ENCODE results near the gene PIK3IP1. TPM values are rescaled to one million over a fixed set of nuclear protein-coding genes. Genes with fewer than 3 reads are reported as not detected.
"Not testable (repeated sequence)": the region's sequence is repeated elsewhere in the genome, so short reads cannot be mapped to it uniquely, and the experiment has no call there.

The PIK3IP1 gene, protein sequence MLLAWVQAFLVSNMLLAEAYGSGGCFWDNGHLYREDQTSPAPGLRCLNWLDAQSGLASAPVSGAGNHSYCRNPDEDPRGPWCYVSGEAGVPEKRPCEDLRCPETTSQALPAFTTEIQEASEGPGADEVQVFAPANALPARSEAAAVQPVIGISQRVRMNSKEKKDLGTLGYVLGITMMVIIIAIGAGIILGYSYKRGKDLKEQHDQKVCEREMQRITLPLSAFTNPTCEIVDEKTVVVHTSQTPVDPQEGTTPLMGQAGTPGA
- 18.4 and 31.1 TPM in 2 replicates for total RNA-seq

DNA sequence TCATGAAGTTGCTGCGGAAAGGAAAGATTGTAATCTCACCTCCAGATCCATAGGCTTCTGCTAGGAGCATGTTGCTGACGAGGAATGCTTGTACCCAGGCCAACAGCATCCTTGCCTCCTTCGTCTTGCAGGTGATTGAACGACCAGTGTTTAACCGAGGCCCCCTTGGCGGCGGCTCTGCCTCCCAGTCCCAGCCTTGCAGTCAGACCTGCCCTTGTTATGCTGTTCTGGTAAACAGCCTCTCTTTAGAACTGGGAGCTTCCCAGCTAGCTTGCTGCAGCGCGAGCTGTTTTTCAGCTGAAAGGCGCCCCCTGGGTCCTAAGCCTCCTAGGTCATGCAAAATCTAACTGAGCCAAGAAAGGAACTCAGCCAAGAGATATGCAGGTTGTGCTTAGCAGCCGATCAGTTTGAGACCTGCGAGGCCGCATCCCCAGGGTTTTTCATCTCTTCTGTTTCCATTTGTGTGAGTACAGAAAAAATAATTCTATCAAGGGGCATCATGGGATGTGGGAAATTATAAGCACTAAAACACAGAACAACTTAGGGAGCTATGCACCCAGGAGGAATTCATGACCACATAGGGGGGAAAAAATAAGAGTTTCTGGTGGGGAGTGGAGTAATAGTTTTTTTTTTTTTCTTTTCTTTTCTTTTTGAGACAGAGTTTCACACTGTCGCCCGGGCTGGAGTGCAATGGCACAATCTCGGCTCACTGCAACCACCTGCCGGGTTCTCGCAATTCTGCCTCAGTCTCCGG is at the start of gene PIK3IP1:
Gene PIK3IP1, minus strand, starts transcription at position 253 of the 754 bp plus-strand sequence. Its CDS starts 144 bp downstream, at position 109.
- peak; percentile 82 to 94 for DNase-seq (ENCODE audit: low read depth in 2 of 2)

- DNase-seq (ENCODE audit: low read depth in 2 of 2), result no peak
Measured at GRCh38 chr22:31341386-31342088, 49.2 kb upstream of the PIK3IP1 start.

GRCh38 chr22:31340765-31341247 is 48.5 kb upstream of the PIK3IP1 start:
- no peak for DNase-seq (ENCODE audit: low read depth in 2 of 2)

- DNase-seq (ENCODE audit: low read depth in 2 of 2), result no peak
Measured at GRCh38 chr22:31340360-31340759, 48.1 kb upstream of the PIK3IP1 start.

DNA sequence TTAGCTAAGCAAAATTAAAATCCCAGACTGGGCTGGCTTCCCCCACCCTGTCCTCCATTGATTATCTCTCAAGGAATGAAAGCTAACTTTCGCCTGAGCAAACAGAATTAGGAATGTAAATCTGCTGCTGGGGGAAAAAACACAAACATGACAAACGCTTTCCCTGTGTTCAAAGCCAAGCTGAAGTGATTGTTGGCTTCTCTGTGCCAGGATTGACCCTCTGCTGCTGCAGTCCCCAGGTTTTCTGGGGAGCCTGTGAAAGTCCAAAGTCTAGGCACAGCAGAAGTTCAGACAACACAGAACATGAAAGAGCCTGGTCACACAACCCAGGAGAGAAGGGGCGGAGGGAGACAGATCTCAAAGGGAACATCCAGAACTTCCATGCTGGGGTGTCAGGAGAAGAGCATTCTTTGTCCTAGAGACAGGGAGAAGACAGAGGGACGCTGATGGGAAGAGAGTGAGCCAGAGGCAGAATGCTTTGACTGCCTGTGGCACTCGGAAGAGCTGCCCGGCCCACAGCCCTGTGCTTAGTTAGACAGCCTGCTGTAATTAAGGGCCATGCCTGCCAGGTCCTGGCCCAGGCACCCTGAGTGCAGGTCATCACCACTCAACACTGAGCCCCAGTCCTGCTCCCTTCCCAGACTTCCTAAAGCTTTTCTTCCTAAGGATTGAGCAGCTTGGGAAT is 47.0 kb upstream of the PIK3IP1 start:
- DNase-seq (ENCODE audit: low read depth in 2 of 2), result no peak

DNA sequence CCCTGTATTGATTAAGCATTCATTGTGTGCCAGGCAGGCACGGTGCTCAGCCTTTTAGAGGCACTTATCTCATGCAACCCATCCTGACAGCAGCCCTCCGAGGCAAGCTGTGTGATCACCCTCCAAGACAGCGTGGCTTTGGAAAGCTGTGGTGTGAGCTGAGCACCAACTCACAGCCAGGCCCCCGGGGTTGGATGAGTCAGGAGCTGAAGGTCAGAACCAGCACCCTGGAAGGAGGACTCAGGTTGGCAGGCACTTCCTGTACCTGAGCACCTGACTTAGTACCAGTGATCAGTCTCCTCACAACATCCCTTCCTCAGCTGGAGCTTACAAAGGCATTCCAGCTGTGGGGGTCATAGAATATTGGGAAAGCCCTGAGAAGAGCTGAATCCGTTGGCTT is 44.9 kb upstream of the PIK3IP1 start:
- no peak for DNase-seq (ENCODE audit: low read depth in 2 of 2)

GRCh38 chr22:31334329-31334728 is 42.0 kb upstream of the PIK3IP1 start:
- DNase-seq (ENCODE audit: low read depth in 2 of 2), result no peak

DNA sequence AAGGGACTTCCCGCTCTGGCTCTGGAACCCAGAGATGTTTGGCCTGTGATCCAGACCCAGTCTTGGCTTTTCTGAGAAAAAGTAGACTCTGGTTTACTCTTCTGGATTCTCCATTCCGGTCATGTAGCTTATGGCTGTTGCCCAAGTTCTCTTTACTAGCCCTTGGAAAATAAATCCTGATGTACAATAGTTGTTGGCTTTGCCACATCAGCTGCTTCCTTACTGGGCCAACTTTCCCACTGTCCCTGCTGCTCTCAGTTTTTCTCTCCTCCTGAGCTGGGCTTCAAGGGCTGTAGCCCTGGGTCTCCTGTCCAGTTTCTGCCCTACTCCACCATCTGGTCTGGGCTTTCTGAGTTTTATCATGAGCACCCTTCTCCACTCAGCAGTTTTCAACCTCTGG is 41.4 kb upstream of the PIK3IP1 start:
- no peak for DNase-seq (ENCODE audit: low read depth in 2 of 2)

DNA sequence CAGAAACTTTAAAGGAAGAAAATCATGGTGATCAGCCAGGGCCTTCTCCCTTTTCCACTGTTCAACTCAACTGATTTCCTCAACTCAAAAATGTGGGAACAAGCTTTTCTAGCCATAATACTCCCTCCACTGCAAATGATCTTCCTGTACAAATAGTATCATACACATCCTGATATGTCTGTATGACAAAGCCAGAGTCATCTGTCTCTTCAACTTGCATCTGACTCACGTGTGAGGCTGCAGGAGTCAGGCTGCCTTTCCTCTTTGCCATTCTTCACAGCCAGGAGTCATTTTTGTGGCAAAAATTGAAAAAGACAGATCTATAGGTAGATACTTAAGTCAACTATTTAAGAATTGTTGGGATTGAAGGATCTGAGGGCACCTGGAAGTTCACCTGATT is 40.6 kb upstream of the PIK3IP1 start:
- peak in 1 of 2 donors; percentile 29 for DNase-seq (ENCODE audit: low read depth in 2 of 2)

DNA sequence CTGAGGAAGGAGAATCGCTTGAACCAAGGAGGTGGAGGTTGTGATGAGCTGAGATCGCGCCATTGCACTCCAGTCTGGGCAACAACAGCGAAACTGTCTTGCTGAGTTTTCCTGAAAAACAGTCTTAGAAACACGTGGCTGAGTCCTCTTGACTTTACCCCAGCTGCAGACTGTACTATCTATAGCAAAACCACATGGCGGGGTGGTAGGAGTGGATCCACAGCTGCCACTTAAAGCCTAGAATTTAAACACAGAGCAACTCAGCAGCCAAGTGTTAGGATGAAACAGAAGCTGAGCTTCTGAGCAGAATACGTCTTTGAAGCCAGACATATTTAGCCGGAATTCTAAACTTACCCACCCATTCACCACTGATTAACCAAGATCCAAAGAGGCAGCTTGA is 39.7 kb upstream of the PIK3IP1 start:
- no peak for DNase-seq (ENCODE audit: low read depth in 2 of 2)

DNA sequence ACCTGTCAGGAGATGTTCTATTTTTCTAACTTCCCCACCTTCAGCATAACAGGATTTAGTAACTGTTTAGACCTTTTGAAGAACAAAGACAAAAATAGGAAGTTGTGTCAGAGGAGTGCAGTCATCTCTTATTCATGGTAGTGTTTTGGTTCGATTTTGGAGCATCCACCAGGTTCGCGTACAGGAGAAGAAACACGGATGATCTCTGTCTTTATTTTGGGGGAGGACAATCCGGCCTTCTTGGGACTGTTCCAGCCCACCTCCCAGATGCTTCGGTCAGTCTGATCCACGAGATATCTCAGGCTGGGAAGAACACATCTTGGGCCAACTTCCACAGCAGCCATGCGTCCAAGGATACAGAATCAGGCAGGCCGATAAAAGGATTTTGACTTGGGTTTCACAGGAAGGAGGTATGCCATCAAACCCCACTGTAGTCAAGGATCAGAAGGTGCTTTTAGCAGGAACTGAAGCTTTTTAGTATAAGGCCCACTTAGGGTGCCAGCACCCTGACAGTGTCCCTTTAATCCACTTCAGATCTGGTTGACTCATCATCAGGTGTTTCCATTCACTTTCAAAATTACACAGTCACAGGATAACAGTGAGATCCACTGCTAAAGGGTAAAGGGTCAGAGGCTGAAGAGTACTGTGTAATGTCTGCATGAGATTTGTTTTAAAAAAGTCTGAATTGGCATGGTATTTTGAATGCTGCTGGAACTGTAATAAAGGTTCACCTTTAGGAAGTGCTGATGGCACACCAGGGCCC is 37.3 kb upstream of the PIK3IP1 start:
- no peak for DNase-seq (ENCODE audit: low read depth in 2 of 2)

GRCh38 chr22:31329029-31329428 is 36.7 kb upstream of the PIK3IP1 start:
- DNase-seq (ENCODE audit: low read depth in 2 of 2), result no peak

- DNase-seq (ENCODE audit: low read depth in 2 of 2), result no peak
Measured at GRCh38 chr22:31328544-31328960, 36.3 kb upstream of the PIK3IP1 start.

GRCh38 chr22:31327806-31328543 is 35.7 kb upstream of the PIK3IP1 start:
- DNase-seq (ENCODE audit: low read depth in 2 of 2), result no peak

GRCh38 chr22:31326877-31327276 is 34.6 kb upstream of the PIK3IP1 start:
- no peak for DNase-seq (ENCODE audit: low read depth in 2 of 2)

DNA sequence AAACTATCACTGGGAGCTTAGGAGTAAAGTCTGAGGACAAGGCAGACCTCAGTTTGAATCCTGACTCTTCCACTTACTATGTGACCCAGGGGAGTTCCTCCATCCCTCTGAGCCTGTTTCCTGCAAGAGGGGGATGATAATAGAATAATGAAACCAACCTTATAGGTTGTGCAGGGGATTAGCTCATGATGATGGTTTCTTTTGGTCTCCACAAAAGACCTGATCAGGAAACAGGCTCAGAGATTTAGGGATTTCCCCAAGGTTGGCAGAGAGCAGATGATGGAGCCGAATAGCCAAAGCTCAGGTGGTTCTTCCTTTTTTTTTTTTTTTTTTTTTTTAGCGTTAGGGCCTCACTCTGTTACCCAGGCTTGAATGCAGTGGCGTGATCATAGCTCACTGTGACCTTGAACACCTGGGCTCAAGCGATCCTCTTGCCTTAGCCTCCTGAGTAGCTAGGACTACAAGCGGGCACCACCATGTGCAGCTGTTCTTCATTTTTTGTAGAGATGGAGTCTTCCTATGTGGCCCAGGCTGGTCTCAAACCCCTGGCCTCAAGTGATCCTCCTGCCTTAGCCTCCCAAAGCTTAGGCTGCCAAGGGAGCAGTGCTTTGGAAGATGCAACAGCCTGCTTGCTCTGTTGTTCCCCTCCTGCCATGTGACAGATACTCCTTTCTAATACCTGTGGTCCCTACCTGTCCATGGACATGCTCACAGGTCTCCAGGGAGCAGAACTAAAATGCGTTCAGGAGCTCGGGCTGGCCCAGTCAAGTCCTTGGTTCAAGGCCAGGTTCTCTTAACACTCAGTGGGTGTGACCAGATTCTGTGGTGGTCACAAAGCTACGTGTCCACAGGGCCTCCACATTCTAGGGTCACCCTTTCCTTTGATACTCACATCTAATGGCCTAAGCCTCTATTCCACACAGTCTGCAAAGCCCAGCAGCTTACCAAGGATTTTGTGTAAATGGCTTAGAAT is 31.6 kb upstream of the PIK3IP1 start:
- DNase-seq (ENCODE audit: low read depth in 2 of 2), result no peak

DNA sequence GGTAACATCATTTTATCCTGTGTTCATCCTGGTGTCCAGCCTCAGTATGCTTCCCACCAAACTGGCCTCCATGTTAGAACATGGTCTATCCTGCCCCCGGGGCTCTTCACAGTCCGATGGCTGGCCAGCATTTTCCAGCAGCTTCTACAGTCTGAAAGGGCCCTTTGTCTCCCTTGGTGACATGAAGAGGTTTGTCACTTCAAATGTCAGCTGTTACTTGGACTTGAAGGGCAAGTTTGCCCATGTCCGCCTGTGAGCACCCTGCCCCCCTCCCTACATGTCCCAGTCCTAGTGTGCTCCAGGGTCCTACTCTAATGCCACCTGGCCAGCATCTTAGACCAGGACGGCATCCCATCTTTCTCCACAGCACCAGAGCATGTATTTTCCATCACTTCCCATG is 29.1 kb upstream of the PIK3IP1 start:
- no peak for DNase-seq (ENCODE audit: low read depth in 2 of 2)

GRCh38 chr22:31314220-31314619 is 21.9 kb upstream of the PIK3IP1 start:
- DNase-seq (ENCODE audit: low read depth in 2 of 2), result not testable (repeated sequence)
